ENCODE measurements around the gene RAB39B.
"Not testable (repeated sequence)": the region's sequence is repeated elsewhere in the genome, so short reads cannot be mapped to it uniquely, and the experiment has no call there.

Gene RAB39B, protein sequence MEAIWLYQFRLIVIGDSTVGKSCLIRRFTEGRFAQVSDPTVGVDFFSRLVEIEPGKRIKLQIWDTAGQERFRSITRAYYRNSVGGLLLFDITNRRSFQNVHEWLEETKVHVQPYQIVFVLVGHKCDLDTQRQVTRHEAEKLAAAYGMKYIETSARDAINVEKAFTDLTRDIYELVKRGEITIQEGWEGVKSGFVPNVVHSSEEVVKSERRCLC

GRCh38 chrX:155263854-155264628 is at the start of gene RAB39B:
Gene RAB39B, minus strand, starts transcription at chrX:155264491. Its CDS starts 203 bp downstream, at chrX:155264288.
- peak; percentile 29 for DNase-seq (ENCODE audit: low read depth)

DNA sequence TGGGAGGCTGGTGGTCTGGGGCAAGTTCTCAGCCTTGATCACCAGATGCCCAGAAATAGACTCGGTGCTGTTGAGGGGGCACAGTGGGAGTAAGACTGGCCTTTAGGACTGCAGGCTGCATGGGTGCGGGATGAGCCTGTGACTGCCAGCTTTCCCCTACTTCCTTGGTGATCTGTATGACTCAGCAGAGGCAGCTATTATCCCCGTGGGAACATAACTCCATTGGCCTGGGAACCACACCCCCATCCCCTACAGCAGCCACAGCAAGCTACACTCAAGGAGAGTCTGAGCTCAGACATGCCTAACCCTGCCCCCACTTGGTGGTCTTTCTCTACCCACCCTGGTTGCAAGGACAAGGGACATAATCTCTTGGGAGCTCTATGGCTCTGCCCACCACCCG is 49.5 kb upstream of the RAB39B start:
- DNase-seq (ENCODE audit: low read depth), result no peak

- no peak for DNase-seq (ENCODE audit: low read depth)
Observed at GRCh38 chrX:155293771-155294170, 29.5 kb upstream of the RAB39B start.

GRCh38 chrX:155279873-155280272 is 15.6 kb upstream of the RAB39B start:
- DNase-seq (ENCODE audit: low read depth), result no peak

- DNase-seq (ENCODE audit: low read depth), result no peak
Observed at GRCh38 chrX:155270969-155271368, 6.7 kb upstream of the RAB39B start.

GRCh38 chrX:155267995-155268394 is 3.7 kb upstream of the RAB39B start:
- not testable (repeated sequence) for DNase-seq (ENCODE audit: low read depth)

GRCh38 chrX:155266439-155266838 is 2.1 kb upstream of the RAB39B start:
- DNase-seq (ENCODE audit: low read depth), result no peak

DNA sequence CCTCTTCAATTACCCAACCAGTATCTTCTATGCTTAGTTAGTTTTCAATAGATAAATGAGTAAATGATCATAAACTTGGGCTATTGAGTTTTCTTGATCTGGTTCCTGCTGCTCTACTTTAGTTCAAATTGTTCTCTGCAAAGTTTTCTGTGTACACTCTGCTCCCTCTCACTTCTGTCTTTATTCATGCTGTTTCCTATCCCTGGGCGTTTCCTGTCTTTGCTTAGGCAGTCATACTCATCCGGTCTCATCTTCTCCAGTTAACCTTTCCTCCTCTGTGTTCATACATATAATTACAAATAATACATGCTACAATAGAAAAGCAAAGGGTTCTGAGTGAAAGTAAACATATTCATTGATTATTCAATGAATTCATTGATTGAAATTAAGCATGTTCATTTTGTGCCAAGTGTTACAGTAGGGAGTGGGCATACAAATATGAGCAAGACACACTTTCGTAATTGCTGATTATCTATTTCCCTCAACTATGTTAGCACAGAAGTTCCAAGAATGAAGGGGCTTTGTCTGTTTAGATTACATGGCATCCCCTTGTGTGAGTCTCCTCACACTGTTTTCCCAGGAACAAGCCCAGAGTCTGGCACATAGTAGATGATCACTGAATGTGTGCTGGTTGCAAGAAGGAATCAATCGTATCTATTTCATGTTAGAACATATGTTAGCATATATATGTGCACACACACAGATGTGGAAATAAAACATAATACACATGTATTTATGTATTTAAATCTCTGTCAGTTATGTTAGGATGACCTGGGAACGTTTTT is 1.1 kb downstream of the RAB39B start:
- DNase-seq (ENCODE audit: low read depth), result no peak

GRCh38 chrX:155259752-155260151 is 4.5 kb downstream of the RAB39B start:
- no peak for DNase-seq (ENCODE audit: low read depth)

GRCh38 chrX:155251391-155251790 is 12.9 kb downstream of the RAB39B start:
- DNase-seq (ENCODE audit: low read depth), result no peak

DNA sequence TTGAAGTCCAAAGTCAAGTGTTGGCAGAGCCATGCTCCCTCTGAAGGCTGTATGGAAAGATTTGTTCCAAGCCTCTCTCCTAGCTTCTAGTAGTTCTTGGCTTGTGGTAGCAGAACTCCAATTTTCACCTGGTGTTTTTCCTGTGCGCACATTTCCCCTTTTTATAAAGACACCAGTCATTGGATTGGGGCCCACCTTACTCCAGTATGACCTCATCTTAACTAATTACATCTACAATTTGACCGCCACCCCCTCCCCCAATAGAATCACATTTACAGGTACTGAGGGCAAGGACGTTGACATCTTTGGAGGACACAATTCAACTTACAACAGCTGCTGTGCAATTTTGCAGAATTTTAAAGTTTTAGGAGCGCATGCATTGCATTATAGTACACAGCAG is 16.8 kb downstream of the RAB39B start:
- DNase-seq (ENCODE audit: low read depth), result no peak

DNA sequence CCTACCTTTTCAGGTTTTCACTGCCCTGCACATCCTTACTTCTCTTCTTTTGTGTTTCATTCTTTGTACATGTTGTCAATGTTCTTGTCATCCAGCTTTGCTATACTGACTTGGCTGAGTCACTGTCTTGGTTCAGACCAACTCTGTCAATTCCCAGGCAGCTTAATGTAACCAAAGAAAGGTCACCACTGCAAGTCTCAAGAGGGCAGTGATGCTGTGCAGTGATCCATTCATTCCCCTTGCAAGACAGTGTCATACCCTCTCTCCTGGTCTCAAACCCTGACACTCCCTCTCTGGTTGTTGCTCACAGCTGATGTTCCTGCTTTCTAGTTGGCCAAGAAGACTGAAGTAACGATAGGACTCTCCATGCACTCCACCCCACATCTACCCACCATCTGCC is 17.5 kb downstream of the RAB39B start:
- no peak for DNase-seq (ENCODE audit: low read depth)

DNA sequence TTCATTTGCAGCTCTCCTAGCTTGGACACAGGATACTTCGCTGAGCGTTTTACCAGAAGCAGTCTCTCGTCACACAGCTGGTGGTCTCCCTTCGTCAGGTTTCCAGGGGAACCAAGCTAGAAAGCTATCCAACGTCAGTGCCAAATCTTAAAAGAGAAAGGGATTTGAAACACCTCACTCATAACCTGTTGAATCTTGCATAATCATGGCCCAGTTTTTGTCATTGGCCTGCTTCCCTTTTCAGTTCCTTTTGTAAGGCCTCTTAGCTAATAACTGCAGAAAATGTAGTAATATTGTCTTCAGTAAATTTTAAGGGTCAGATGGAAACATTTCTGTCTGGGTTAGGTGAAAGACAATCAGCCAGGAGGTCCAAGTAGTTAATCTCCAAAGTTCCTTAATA is 22.0 kb downstream of the RAB39B start:
- no peak for DNase-seq (ENCODE audit: low read depth)

GRCh38 chrX:155237719-155238118 is 26.6 kb downstream of the RAB39B start:
- DNase-seq (ENCODE audit: low read depth), result no peak

DNA sequence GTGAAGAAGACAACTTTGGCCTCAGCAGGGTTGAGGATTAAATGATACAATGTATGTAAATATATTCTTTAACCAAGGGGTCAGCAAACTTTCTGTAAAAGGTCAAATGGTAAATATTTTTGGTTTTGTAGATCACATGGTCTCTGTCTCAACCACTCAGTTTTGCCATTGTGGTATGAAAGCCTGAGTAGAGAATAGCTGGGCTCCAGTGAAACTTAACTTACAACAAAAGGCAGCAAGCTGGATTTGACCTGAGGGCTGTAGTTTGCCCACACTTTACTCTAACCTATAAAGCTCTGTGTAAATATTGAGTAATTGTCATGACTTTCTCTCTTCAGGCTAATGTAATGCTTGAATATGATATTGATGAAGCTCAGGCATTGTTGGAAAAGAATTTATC is 28.4 kb downstream of the RAB39B start:
- no peak for DNase-seq (ENCODE audit: low read depth)

GRCh38 chrX:155231163-155231562 is 33.1 kb downstream of the RAB39B start:
- no peak for DNase-seq (ENCODE audit: low read depth)

DNA sequence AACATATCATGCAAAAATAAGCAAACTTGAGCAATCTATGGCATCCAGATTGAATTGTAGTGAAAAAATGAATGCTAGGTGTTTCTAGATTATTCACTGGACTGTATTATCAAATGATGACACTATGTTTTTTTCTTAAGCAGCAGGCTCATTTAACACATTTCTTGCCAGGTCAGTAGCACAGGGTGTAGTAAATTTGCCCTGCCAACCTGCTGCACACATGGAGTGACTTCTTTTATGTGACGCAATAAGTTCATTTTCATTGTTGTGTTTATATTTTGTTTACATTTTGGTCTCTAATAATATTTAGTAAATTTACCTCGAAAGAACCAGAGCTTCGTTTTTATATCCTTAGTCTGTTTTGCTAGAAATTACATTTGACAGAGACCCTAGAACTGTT is 38.5 kb downstream of the RAB39B start:
- no peak for DNase-seq (ENCODE audit: low read depth)

- DNase-seq (ENCODE audit: low read depth), result not testable (repeated sequence)
Observed at GRCh38 chrX:155223746-155224145, 40.5 kb downstream of the RAB39B start.

GRCh38 chrX:155221351-155221750 is 42.9 kb downstream of the RAB39B start:
- DNase-seq (ENCODE audit: low read depth), result no peak

GRCh38 chrX:155218777-155219176 is 45.5 kb downstream of the RAB39B start:
- no peak for DNase-seq (ENCODE audit: low read depth)

GRCh38 chrX:155216940-155217440 is 47.3 kb downstream of the RAB39B start:
- DNase-seq (ENCODE audit: low read depth), result no peak

DNA sequence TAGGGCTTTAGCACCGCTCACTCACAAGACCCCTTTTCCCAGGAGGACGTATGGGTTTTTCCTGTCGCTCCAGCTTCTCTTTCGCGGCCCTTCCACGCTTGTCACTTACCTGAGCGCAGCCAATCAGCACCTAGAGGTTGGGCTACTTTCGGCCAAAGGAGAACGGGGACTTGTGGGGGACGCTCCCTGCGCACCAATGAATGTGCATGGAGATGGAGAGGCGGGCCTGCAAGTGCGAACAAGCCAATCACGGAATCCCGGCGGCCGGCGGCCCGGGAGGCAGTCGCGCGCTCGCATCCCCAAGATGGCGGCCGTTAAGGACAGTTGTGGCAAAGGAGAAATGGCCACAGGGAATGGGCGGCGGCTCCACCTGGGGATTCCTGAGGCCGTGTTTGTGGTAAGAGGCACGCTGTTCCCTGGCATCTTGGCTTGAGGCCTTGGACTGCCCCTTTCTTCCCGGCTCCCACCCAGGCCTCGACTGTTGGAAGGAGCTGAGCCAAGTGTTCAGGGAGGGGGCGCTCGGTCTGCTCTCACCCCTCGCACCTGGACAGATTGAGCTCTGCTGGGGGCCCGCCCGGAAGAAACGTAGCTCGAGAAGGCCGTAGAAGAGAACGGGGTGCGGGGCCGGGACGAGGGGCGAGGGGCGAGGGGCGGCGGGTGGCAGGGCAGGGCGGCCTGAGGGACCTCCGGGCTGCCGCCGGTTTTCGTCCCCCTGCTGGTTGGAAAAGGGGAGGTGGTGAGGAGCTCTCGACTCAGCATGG is 47.9 kb downstream of the RAB39B start, which contains the start of gene VBP1:
Gene VBP1, plus strand, starts transcription at position 282 of the 761 bp plus-strand sequence. Its CDS starts 23 bp downstream, at position 305.
- DNase-seq (ENCODE audit: low read depth), result peak; percentile 58
